IPS DF 4.7 (cell line): Measurements from ENCODE around the gene C11orf65.
"Not testable (repeated sequence)": the region's sequence is repeated elsewhere in the genome, so short reads cannot be mapped to it uniquely, and the experiment has no call there.

Experiments used
- DNase-seq: peaks from one replicate; pipeline ENCODE4 v3.0.0-alpha.2; 2013; ENCODE audit warnings: low spot score; ENCODE audit errors: extremely low read depth

C11orf65 gene

GRCh38 chr11:108472681-108473080 lies 5.4 kb upstream of the C11orf65 start:
- DNase-seq, result no peak

- DNase-seq, result no peak
These were observed 1.1 kb upstream of the C11orf65 start for GRCh38 chr11:108468478-108468864.

GRCh38 chr11:108466405-108466804 lies 924 bp downstream of the C11orf65 start:
- DNase-seq, result no peak

GRCh38 chr11:108453207-108453835 lies 14.0 kb downstream of the C11orf65 start:
- no peak for DNase-seq

- not testable (repeated sequence) for DNase-seq
These were observed 25.9 kb downstream of the C11orf65 start for GRCh38 chr11:108441445-108441844.

GRCh38 chr11:108436594-108436993 lies 30.7 kb downstream of the C11orf65 start:
- DNase-seq, result no peak

- DNase-seq, result no peak
These were observed 32.3 kb downstream of the C11orf65 start for GRCh38 chr11:108435066-108435465.

- no peak for DNase-seq
These were observed 34.5 kb downstream of the C11orf65 start for GRCh38 chr11:108432783-108433182.

- no peak for DNase-seq
These were observed 35.3 kb downstream of the C11orf65 start for GRCh38 chr11:108431997-108432396.

GRCh38 chr11:108431370-108431769 lies 36.0 kb downstream of the C11orf65 start:
- DNase-seq, result no peak

GRCh38 chr11:108417551-108417950 lies 49.8 kb downstream of the C11orf65 start:
- not testable (repeated sequence) for DNase-seq

- no peak for DNase-seq
These were observed 52.4 kb downstream of the C11orf65 start for GRCh38 chr11:108414958-108415357.

GRCh38 chr11:108405706-108406105 lies 61.6 kb downstream of the C11orf65 start:
- no peak for DNase-seq

- DNase-seq, result no peak
These were observed 64.3 kb downstream of the C11orf65 start for GRCh38 chr11:108403052-108403451.

- no peak for DNase-seq
These were observed 65.1 kb downstream of the C11orf65 start for GRCh38 chr11:108402241-108402640.

GRCh38 chr11:108398439-108398838 lies 68.9 kb downstream of the C11orf65 start:
- no peak for DNase-seq

- not testable (repeated sequence) for DNase-seq
These were observed 70.7 kb downstream of the C11orf65 start for GRCh38 chr11:108396672-108397071.

- DNase-seq, result no peak
These were observed 72.5 kb downstream of the C11orf65 start for GRCh38 chr11:108394744-108395284.

GRCh38 chr11:108393046-108393445 lies 74.3 kb downstream of the C11orf65 start:
- DNase-seq, result no peak

- no peak for DNase-seq
These were observed 75.0 kb downstream of the C11orf65 start for GRCh38 chr11:108392353-108392752.

GRCh38 chr11:108388576-108388975 lies 78.8 kb downstream of the C11orf65 start:
- no peak for DNase-seq

- not testable (repeated sequence) for DNase-seq
These were observed 93.8 kb downstream of the C11orf65 start for GRCh38 chr11:108373505-108373904.

GRCh38 chr11:108370990-108371389 lies 96.3 kb downstream of the C11orf65 start:
- no peak for DNase-seq
